ENCODE data around the gene IL2RG.
A peak's percentile ranks its signal among the peaks of the same experiment; 100 is the strongest.

Gene IL2RG
- total RNA-seq, result 28.5 reads per million, percentile 55 among the genes with 10 or more reads in this experiment

- peak; percentile 77 for DNase-seq
Measured at GRCh38 chrX:71111141-71111843, at the start of gene IL2RG. Gene IL2RG (minus strand): TSS chrX:71111577. CDS start chrX:71111539, 38 bp downstream.

GRCh38 chrX:71160475-71160874 is 49.1 kb upstream of the IL2RG start:
- DNase-seq, result no peak

GRCh38 chrX:71159335-71159734 is 48.0 kb upstream of the IL2RG start:
- DNase-seq, result no peak

DNA sequence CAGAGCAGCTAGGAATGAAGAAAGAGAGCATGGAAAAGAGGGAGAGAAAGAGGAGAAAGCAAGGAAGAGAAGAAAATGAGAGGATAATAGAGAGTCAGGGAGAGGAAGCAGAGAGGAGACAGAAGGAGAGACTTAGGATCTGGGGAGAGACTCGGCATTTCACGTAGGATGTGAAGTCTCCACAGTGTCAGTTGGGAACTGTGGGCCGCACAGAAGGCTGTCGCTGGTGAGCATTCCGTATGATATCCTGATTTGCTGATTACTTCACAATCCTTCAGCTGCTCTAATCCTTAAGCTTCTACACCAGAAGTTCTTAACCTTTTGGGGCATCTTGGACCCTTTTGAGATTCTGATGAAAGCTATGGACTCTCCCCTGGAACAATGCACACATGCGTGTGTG is 47.2 kb upstream of the IL2RG start:
- DNase-seq, result no peak

- no peak for DNase-seq
Measured at GRCh38 chrX:71154641-71155040, 43.3 kb upstream of the IL2RG start.

DNA sequence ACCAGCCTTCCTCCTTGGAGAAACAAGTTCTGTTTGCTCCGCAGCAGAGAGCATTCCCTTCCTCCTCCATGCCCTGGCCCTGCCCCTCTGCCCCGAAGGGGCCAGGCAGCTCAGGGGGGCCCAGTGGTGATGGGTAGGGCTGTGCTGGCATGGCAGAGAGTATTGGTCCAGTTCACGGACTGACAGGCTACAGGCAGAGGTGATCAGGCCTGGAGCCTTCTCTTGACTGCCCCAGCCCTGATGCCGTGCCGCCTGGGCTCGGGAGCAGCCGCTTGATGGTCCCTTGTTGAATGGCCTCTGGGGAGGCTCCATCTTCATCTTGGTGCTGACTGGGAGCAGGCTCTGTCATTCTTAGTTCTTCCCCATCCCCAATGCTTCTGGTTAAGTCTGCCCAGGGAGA is 42.8 kb upstream of the IL2RG start:
- DNase-seq, result no peak

DNA sequence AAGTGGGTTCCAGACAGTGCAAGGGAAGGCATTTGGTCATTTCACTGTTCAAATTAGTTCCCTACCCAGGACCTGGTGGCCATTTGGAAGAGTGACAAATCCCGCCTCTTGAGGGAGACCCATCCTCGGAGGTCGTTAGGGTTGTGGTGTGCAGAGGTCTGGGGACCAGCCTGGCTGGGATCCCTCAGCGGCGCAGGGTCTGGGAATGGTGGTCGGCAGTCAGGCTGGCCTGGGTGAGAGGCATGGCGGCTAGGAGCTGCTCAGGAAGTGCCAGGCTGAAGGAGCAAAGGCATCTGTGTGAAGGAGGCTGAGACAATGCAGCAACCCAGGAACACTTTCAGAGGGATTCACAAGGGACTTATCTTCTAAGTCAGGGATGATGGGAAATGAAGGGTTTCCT is 40.0 kb upstream of the IL2RG start:
- no peak for DNase-seq

DNA sequence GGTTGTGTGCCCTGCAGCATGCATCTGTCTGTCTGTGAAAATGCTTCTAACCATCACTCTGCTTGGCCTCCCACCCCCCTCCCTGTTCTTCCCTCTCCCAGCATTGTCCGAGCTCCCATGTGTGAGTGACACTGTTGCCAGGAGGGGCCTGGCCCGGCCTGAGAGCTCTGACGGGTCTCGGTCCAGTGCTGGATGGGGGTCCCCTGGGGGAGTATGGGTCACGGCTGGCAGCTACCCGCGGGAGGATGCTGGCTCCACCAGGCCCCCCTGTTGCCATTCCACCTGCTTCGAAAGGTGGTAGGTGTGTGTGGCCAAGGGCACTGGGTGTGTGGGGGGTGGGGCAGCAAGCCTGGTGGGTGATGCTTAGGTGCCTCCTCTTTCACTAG is 36.9 kb upstream of the IL2RG start:
- no peak for DNase-seq

GRCh38 chrX:71147496-71148277 is 36.3 kb upstream of the IL2RG start:
- DNase-seq, result no peak

DNA sequence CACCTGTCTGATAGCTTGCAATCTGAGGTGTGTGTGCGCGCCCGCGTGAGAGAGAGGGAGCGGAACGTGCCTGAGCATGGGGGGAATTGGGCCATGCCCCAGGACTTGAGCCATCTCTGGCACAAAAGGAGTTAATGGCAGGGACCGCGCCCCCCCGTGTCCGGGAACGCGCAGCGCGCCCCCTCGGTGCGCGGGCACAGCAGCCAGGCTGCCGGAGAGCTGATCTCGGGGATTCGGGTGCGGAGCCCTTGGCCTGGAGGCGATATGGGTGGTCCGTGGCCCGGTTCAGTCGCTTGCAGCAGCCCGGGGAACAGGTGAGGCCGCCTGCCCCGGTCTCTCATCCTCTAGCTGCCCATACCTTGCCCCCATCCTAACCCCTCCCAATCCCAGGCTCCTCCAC is 33.3 kb upstream of the IL2RG start, which contains the start of gene NLGN3:
Gene NLGN3 (plus strand): TSS at position 191 of the 400 bp plus-strand sequence. CDS start 2,909 bp downstream, outside the sequence.
- DNase-seq, result no peak

DNA sequence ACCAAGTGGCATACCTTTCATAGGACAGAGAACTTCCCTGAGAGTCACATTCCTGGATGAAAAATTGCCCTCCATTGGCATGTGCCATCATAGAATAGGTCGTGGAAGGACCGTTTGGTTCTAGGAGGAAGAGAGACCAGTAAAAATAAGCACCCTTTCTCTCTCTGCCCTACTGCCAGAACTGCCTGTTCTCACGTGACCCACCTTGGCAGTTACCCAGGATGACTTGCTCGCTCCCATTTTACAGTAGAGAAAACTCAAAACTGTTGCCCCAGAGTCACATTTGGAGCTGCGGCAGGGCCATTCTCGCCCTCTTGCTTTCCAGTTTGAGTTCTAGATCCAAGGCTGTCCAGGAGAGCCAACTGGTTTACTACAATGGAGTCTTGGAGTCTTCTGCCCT is 32.1 kb upstream of the IL2RG start:
- no peak for DNase-seq

DNA sequence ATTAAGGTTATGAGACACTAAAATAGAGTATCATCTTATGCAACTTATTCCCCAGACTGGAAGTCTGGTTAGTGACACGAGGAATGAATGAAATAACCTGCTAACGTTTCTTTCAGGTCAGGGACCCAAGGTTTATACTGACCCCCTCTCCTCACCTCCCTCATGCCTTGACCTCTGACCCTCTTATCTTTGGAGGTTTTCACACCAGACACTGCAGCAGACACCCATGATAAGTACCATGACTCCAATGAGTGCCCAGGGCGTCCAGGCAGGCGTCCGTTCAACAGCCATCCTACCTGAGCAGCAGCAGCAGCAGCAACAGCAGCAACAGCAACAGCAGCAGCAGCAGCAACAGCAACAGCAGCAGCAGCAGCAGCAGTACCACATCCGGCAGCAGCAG is 29.1 kb upstream of the IL2RG start:
- DNase-seq, result no peak

DNA sequence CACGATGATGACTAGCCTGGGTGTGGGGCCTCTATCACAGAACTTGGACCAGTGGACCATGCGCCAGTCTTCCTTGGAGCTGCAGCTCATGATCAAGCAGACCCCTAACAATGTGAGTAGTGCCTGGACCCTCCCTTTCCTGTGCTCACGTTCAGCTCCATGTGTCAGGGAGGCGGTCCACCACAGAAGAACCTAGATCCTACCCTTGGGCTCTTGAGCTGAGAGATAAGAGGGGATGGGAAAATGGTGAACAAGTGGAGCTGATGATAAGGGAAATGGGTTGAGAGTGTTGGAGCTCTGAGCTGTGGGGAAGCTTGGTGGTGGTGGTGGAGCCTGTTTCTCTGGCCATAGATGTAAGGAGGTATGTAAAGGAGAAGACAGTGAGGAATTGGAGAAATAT is 20.1 kb upstream of the IL2RG start:
- no peak for DNase-seq

GRCh38 chrX:71128915-71129765 is 17.8 kb upstream of the IL2RG start:
- peak; percentile 70 for DNase-seq

DNA sequence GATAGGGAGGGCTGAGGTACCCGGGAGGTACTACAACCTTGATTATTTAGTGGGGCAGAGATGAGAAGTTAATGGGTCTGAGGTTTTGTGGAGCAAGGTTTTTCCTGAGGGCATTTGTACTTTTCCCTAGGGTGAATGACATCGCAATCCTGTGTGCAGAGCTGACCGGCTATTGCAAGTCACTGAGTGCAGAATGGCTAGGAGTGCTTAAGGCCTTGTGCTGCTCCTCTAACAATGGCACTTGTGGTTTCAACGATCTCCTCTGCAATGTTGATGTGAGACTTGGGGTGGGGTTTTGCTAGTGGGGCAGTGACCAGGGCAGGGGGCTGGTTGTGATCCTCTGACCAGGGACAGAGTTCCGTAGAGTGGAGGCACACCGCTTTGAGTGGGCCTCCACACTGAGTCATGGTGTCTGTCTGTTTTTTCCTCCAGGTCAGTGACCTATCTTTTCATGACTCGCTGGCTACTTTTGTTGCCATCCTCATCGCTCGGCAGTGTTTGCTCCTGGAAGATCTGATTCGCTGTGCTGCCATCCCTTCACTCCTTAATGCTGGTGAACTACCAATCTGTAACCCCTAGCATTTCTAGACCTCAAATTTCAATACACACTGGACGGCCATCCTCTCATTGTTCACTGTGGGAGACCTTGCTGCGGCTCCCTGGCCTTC is 16.9 kb upstream of the IL2RG start:
- no peak for DNase-seq

DNA sequence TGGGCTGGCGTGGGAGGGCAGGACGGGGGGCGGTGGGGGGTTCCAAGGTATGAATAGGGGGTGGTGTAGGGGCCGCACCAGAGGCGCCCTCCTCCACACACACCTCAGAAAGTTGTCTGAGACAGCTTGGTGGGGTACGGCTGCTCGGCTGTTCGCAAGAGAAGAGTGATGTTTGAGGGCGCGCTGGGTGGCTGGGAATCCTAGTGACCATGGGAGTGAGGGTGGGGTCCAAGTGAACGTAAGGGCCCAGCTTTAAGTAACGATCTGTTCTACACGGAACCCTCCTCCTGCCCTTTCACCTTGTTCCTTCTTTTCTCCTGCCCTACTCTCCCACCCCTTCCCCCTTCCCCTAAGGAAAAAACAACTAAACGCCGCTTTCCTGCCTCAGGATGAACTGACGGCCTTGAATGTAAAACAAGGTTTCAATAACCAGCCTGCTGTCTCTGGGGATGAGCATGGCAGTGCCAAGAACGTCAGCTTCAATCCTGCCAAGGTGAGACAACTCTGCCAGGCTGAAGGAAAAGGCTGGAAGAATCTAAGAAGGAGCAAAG is 7.7 kb upstream of the IL2RG start:
- no peak for DNase-seq

- peak; percentile 69 for DNase-seq
Measured at GRCh38 chrX:71118032-71118984, 6.9 kb upstream of the IL2RG start, which contains the start of gene MED12. Gene MED12 (plus strand): TSS chrX:71118596. CDS start chrX:71118755, 159 bp downstream.

DNA sequence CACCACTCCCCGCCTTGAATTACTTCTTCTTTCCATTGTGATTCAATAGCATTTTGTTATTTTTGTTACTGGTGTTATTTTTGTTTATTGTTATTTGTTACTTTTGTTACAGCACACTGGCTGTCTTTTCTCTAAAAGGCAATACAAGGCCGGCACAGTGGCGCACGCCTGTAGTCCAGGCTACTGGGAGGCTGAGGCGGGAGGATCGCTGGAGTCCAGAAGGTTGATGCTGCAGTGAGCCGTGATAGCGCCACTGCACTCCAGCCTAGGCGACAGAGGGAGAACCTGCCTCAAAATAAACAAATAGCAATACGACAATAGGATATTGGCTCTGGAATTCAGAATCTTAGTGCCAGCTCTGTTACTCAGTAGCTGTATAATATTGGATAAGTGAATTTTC is 6.0 kb upstream of the IL2RG start:
- no peak for DNase-seq

GRCh38 chrX:71111921-71112431 is 599 bp upstream of the IL2RG start:
- peak; percentile 33 for DNase-seq

DNA sequence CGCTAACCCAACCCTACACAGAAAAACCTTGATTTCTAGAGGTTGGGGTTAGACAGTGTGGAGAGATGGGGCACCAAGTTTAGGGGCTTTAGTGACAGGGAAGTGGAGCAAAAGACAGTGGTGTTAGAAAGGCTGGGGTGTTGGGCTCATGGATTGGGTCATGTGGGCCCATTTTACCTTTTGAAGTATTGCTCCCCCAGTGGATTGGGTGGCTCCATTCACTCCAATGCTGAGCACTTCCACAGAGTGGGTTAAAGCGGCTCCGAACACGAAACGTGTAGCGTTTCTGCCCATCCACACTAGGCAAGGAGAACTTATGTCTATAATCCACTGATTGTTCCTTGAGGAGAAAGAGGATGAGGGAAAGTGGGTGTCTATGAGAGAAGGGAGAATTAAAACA is 2.3 kb downstream of the IL2RG start:
- no peak for DNase-seq

Data from effector CD4-positive, alpha-beta T cell (primary cell).